Fibroblast of skin of right biceps (primary cell): ENCODE measurements around the gene TAAR2.
"Not testable (repeated sequence)": the region's sequence is repeated elsewhere in the genome, so short reads cannot be mapped to it uniquely, and the experiment has no call there.

Experiments
- DNase-seq: peaks from one replicate; pipeline ENCODE4 v3.0.0-alpha.2; 2013

TAAR2 gene, protein sequence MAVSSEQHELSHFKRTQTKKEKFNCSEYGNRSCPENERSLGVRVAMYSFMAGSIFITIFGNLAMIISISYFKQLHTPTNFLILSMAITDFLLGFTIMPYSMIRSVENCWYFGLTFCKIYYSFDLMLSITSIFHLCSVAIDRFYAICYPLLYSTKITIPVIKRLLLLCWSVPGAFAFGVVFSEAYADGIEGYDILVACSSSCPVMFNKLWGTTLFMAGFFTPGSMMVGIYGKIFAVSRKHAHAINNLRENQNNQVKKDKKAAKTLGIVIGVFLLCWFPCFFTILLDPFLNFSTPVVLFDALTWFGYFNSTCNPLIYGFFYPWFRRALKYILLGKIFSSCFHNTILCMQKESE

DNA sequence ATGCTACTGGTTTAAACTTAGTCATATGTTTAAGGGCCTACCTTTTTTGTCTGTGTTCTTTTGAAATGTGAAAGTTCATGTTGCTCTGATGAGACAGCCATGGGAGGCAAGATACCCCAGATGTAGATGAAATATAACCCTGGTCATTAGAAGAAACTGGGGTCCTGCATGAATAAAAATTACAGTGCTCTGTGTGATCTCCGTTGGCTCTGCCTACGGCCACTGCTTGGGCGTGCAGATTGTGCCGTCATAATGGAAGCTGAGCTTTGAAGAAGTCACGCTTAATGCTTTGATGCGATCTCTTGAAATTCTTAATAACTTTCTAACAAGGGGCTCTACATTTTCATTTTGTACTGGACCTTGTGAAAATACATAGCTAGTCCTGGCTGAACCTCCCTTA is at the start of gene TAAR2:
TSS of gene TAAR2 (minus strand) at position 101 of the 400 bp plus-strand sequence. CDS start at position 101, 0 bp downstream.
- DNase-seq = no peak

DNA sequence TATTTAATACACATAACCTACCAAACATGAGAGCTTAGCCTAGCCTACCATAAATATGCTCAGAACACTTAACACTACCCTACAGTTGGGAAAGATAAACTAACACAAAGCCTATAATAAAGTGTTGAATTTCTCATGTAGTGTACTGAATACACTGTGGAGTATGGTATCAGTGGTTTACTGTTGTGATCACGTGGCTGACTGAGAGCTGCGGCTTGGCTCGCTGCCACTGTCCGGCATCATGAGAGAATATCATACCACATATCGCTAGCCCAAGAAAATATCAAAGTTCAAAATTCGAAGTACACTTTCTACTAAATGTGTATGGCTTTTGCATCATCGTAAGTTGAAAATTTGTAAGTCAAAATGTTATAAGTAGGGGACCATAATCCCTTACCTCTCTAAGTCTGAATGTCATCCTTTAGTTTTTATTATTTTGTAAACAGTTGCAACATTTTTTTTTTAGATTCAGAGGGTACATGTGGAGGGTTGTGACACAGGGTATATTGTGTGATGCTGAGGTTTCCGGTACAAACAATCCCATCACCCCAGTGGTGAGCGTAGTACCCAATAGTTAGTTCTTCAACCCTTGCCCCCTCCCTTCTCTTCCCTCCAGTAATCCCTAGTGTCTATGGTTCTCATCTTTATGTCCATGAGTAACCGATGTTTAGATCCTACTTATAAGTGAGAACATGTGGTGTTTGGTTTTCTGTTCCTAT is 49.5 kb upstream of the TAAR2 start:
- no peak for DNase-seq

- DNase-seq = no peak
Observed at GRCh38 chr6:132671295-132671694, 47.2 kb upstream of the TAAR2 start.

DNA sequence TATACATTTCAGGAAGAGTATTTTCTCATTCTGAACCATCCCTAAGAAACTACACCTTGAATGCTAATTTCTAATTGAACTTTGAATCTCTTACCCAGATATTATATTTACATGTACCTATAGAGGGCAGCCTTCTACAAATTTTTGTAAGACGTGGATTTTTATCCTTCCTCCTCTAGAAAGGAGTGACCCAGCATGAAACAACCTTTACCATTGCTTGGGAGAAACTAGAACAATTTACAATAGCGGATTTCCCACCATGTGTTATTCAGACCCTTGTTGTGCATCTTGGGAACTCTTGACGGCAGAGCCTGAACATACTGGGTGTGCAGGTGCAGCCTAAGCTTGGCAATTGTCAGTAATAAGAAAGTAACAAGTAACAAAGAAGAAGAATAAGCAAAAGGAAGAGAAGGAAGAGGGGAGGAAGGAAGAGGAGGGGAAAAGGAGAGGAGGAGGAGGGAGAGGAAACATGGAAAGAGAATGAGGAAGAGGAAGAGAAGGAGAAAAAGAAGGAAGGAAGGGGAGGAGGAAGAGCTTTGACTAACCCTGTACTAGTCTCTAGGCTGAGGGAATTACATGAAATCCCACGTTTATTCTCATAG is 45.7 kb upstream of the TAAR2 start:
- peak; percentile 10 for DNase-seq

- DNase-seq = no peak
Observed at GRCh38 chr6:132666118-132666517, 42.0 kb upstream of the TAAR2 start.

GRCh38 chr6:132664309-132665034 is 40.4 kb upstream of the TAAR2 start:
- DNase-seq = no peak

- no peak for DNase-seq
Observed at GRCh38 chr6:132663661-132664060, 39.6 kb upstream of the TAAR2 start.

DNA sequence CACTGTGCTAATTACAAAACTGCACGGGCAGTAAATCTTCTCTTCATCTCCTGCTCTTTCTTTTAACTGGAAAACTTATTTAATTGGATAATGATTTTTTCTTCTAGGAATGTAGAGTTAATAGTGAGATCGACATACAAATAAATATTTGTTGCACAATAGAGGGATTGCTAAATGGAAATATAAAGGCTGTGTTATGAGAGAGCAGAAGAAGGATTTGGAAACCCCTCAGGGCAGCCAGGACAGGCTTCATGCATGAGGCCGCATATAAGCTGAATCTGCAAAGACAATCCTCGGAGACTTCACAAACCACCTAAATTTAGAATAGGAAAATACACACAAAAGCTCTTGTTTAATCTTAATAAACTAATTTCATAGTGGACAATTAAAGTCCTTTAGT is 37.8 kb upstream of the TAAR2 start:
- DNase-seq = no peak

DNA sequence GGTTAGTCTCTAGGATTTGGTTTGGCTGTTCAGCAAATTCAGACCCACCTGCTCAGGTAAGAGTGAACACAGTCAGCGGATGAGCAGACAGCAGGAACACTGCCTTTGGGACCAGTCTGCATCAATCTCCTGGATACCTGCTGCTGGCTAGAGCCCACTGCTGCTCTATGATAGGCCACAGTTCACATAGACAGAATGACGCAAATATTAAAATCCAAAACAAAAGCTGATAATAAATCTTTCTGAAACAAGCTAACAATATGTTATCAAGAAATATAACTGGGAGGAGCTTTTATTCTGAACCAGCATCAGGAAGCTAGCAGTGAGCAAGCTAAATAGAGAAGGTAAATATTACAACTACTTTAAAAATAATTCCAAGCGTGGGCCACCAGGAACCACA is 35.0 kb upstream of the TAAR2 start, which contains the start of gene TAAR1:
TSS of gene TAAR1 (minus strand) at position 101 of the 400 bp plus-strand sequence. CDS start 13,179 bp downstream, outside the sequence.
- DNase-seq = no peak

DNA sequence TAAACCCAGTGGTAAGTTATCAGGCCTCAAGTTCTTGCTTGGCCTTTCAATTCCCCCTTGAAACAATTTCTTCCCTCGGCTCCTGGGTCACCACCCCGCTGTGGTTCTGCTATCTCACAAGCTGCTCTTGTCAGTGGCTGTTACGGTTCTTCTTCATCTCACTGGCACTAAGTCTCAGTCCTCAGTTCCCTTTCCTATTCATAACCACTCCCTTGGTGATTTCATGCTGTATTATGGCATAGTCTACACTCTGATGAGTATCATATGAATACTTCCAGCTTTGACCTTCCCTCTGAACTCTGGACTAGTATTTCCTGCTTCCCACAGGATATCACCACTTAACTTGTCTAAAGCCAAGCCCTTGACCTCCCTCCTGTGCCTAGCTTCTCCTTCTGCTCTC is 27.0 kb upstream of the TAAR2 start:
- DNase-seq = no peak

DNA sequence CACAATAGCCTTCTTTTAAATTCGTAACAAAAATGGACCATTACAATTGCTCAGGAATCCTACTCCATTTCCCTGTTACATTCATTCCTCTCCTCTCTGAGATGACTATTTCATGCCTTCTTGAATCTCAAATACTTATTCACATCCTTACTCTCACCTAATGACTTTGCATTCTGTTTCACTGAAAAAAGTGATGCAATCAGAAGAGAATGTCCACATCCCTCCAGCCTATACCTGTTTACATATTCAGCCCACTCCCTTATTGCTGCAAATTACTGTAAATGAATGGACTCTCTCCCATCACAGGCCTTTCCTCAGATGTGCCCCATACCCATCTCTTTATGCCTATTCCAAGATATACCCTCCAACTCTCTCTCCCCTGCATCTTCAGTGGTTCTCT is 26.4 kb upstream of the TAAR2 start:
- DNase-seq = no peak

GRCh38 chr6:132648828-132649227 is 24.8 kb upstream of the TAAR2 start:
- DNase-seq = no peak

- DNase-seq = peak; percentile 2
Observed at GRCh38 chr6:132648356-132648755, 24.3 kb upstream of the TAAR2 start.

DNA sequence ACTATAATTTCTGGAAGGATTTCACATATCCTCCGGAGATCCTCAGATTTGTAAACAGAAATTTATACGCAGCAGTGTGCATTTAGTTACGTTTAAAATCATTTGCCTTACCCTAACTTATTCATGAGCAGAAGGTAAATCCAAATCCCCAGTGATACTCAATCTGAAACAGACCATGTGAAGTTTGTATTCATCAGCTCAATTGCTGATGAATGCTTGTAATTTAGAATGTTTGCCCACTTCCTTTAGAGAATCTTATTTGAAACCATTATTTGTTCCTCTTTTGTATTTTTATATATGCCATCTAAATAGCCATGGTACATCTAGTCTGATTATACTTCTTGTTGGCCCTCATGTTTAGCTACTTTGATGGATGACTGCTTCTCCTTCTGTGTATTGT is 19.5 kb upstream of the TAAR2 start:
- no peak for DNase-seq

- DNase-seq = not testable (repeated sequence)
Observed at GRCh38 chr6:132637135-132637534, 13.1 kb upstream of the TAAR2 start.

- DNase-seq = not testable (repeated sequence)
Observed at GRCh38 chr6:132635906-132636305, 11.8 kb upstream of the TAAR2 start.

DNA sequence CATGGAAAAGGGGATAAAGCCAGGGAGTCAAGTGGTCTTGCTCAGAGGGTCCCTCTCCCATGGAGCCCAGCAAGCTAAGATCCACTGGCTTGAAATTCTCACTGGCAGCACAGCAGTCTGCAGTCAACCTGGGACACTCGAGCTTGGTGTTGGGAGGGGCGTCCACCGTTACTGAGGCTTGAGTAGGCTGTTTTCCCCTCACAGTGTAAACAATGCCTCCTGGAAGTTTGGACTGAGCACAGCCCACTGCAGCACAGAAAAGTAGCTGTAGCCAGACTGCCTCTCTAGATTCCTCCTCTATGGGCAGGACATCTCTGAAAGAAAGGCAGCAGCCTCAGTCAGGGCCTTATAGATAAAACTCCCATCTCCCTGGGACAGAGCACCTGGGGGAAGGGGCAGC is 11.2 kb upstream of the TAAR2 start:
- DNase-seq = not testable (repeated sequence)

- DNase-seq = no peak
Observed at GRCh38 chr6:132634796-132635195, 10.7 kb upstream of the TAAR2 start.

DNA sequence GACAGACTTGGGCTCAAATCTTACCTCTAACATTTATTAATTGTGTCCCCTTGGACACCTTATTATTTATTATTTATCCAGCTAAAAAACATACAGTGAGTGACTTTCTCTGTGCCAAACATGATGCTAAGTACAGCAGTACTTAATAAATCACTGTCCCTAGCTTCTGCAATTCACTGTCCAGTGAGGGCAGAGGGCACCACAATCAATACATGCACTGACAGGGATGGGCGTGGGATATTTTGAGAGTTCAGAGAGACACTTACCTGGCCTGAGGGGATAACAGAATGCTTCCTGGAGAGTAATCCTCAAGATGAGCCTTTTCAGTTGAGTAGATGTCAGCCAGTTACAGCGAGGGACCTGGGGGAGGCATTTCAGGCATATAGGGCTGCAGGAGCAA is 9.3 kb upstream of the TAAR2 start:
- DNase-seq = no peak

DNA sequence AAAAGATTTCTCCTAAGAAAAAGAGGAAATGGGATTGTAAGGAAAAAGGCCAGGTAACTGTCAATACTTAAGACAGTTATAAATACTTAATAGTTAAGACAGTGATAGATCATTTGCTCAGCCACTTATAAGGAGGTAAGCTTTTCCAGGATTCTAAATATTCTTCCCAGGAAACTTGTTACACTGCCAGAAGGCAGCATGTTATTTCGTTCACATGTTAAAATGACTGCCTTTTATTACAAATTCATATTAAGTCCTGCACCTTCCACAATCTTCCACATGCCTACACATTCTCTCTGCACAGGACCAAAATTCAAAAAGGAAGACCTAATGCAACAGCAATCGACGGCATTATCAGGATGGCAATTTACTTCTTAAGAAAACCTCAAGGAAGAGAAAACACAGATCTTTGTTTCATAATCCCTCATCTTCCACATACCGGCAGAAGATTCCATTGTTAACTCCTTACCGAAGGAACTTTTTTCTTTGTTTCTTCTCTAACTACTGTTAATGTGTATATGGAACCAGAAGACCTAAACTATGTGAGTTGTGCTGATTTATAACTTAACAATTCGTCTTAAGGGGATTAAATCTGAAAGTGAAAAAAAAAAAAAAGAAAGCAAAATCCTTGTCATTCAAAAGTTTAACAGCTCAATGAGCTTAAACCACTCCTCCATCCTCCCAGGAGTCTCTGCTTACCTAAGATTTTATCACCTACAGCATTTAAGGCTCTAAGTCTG is 799 bp downstream of the TAAR2 start:
- no peak for DNase-seq

DNA sequence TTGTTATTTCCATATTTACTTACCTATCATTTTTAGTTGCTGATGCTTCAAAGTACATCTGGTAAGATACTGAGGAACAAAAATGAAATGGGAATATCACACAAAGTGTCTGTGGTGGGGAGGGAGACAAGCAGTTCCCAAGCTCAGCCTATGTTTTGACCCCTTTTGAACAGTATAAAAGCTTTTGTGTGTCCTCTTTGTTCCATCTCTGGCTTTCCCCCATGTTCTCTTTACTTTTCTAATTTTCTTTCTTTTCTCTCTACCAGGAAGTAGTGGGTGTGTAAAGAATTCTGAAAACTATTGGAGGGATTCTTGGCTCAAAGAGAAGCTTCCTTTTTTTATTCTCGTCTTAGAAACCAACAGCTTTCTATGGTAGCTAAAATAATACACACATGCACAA is 7.4 kb downstream of the TAAR2 start:
- no peak for DNase-seq

GRCh38 chr6:132614554-132614953 is 9.5 kb downstream of the TAAR2 start:
- no peak for DNase-seq
